Posterior vena cava (tissue), 2 donors: ENCODE measurements around the gene RXRA. TPM values are rescaled to one million over a fixed set of nuclear protein-coding genes. Genes with fewer than 3 reads are reported as not detected.

Source experiments
- DNase-seq: peaks from one replicate; pipeline ENCODE4 v3.0.0-alpha.2; 2020; ENCODE audit warnings: low spot score
- intact Hi-C, 2 donors: fragments of 100-400 bp; cut with DNase I; formaldehyde crosslinking; loops; one replicate each; pipeline versions ENCODE4 v1.14.1 to v1.14.2; 2022 to 2023
- total RNA-seq, 2 donors: library from RNA; stranded (reverse); fragmentation: NEBNext Ultra II Directional; extraction: Animal tissue kit (Norgen Biotek cat#: 25700); gene quantifications; one replicate each; pipeline ENCODE4 v1.2.1, GENCODE V29; 2021
- donor health status: DM: yes; HTN: yes; CAD: no.
- donor health status: DM: yes; HTN: yes; CAD: no.

RXRA gene
- total RNA-seq, 2 donors from 2014 or later, result 41.5 to 44.7 TPM

- DNase-seq, result peak; percentile 74
- intact Hi-C loops, result loop anchor here in 1 of 2 donors (10.0 kb wide), 1 partner anchor 145 kb away; no protein-coding TSS in a partner anchor
Observed at GRCh38 chr9:134320126-134320867, 6.0 kb upstream of the RXRA start.

GRCh38 chr9:134320868-134321471 lies 5.3 kb upstream of the RXRA start:
- intact Hi-C loops, result loop anchor here in 1 of 2 donors (10.0 kb wide), 1 partner anchor 146 kb away; no protein-coding TSS in a partner anchor
- peak; percentile 31 for DNase-seq

- DNase-seq, result peak; percentile 41
- intact Hi-C loops, result loop anchor here in 1 of 2 donors (10.0 kb wide), 1 partner anchor 147 kb away; no protein-coding TSS in a partner anchor
Observed at GRCh38 chr9:134321531-134321930, 4.7 kb upstream of the RXRA start.

GRCh38 chr9:134321946-134322741 lies 4.1 kb upstream of the RXRA start:
- DNase-seq, result peak; percentile 70
- intact Hi-C loops, result loop anchor here in 1 of 2 donors (10.0 kb wide), 1 partner anchor 147 kb away; no protein-coding TSS in a partner anchor

GRCh38 chr9:134322781-134323241 lies 3.4 kb upstream of the RXRA start:
- peak; percentile 34 for DNase-seq

GRCh38 chr9:134323741-134324358 lies 2.4 kb upstream of the RXRA start:
- intact Hi-C loops, result loop anchor here in 1 of 2 donors (10.0 kb wide), 1 partner anchor 149 kb away; no protein-coding TSS in a partner anchor
- DNase-seq, result peak; percentile 74

More at GRCh38 chr9:134322781-134323241, 3.4 kb upstream of the RXRA start:
- intact Hi-C loops, result loop anchor here in 1 of 2 donors (10.0 kb wide), 1 partner anchor 148 kb away; no protein-coding TSS in a partner anchor

GRCh38 chr9:134324359-134325095 lies 1.7 kb upstream of the RXRA start:
- DNase-seq, result peak; percentile 80

GRCh38 chr9:134325096-134325812 lies 1.0 kb upstream of the RXRA start:
- intact Hi-C loops, result loop anchor here in 1 of 2 donors (10.0 kb wide), 1 partner anchor 150 kb away; no protein-coding TSS in a partner anchor

More at GRCh38 chr9:134324359-134325095, 1.7 kb upstream of the RXRA start:
- intact Hi-C loops, result loop anchor here in 1 of 2 donors (10.0 kb wide), 1 partner anchor 150 kb away; no protein-coding TSS in a partner anchor

GRCh38 chr9:134326724-134327601 lies 708 bp downstream of the RXRA start:
- DNase-seq, result no peak
- intact Hi-C loops, result loop anchor here in 1 of 2 donors (10.0 kb wide), 1 partner anchor 152 kb away; no protein-coding TSS in a partner anchor

More at GRCh38 chr9:134325096-134325812, 1.0 kb upstream of the RXRA start:
- DNase-seq, result peak; percentile 85

GRCh38 chr9:134327671-134328231 lies 1.5 kb downstream of the RXRA start:
- intact Hi-C loops, result loop anchor here in 1 of 2 donors (10.0 kb wide), 1 partner anchor 153 kb away; no protein-coding TSS in a partner anchor
- DNase-seq, result no peak

- intact Hi-C loops, result loop anchor here in 1 of 2 donors (10.0 kb wide), 1 partner anchor 154 kb away; no protein-coding TSS in a partner anchor
- no peak for DNase-seq
Observed at GRCh38 chr9:134328341-134328840, 2.1 kb downstream of the RXRA start.

GRCh38 chr9:134328841-134329575 lies 2.8 kb downstream of the RXRA start:
- intact Hi-C loops, result loop anchor here in 1 of 2 donors (10.0 kb wide), 1 partner anchor 154 kb away; no protein-coding TSS in a partner anchor
- DNase-seq, result no peak

GRCh38 chr9:134329576-134329855 lies 3.3 kb downstream of the RXRA start:
- DNase-seq, result no peak
- intact Hi-C loops, result loop anchor here in 1 of 2 donors (10.0 kb wide), 1 partner anchor 155 kb away; no protein-coding TSS in a partner anchor

- no peak for DNase-seq
- intact Hi-C loops, result loop anchor here (10.0 kb wide), 3 partner anchors 105 to 265 kb away; partner anchors contain the start of gene BRD3 (in 1 of the 2)
Observed at GRCh38 chr9:134329886-134330285, 3.6 kb downstream of the RXRA start.

- intact Hi-C loops, result loop anchor here (10.0 kb wide), 2 partner anchors 104 to 266 kb away; partner anchors contain the start of gene BRD3 (in 1 of the 2)
- DNase-seq, result no peak
Observed at GRCh38 chr9:134330590-134330989, 4.3 kb downstream of the RXRA start.
